ENCODE measurements around the gene ENTPD8.
"Not testable (repeated sequence)": the region's sequence is repeated elsewhere in the genome, so short reads cannot be mapped to it uniquely, and the experiment has no call there.

Gene ENTPD8

GRCh38 chr9:137458194-137459151 lies 17.3 kb upstream of the ENTPD8 start:
- peak in 50 of 56 donors; percentile 22 to 87 (median 62) for DNase-seq

GRCh38 chr9:137457406-137458193 lies 16.4 kb upstream of the ENTPD8 start:
- DNase-seq, result peak in 3 of 56 donors; percentile 11 to 47 (median 21)

GRCh38 chr9:137456864-137457405 lies 15.8 kb upstream of the ENTPD8 start:
- no peak for DNase-seq

GRCh38 chr9:137456061-137456863 lies 15.1 kb upstream of the ENTPD8 start:
- DNase-seq, result no peak

GRCh38 chr9:137455359-137455991 lies 14.3 kb upstream of the ENTPD8 start:
- no peak for DNase-seq

GRCh38 chr9:137454597-137455358 lies 13.6 kb upstream of the ENTPD8 start:
- no peak for DNase-seq

- DNase-seq, result peak in 7 of 56 donors; percentile 29 to 71 (median 59)
These were observed 13.0 kb upstream of the ENTPD8 start for GRCh38 chr9:137454145-137454596.

- DNase-seq, result peak in 14 of 56 donors; percentile 18 to 71 (median 47)
These were observed 12.5 kb upstream of the ENTPD8 start for GRCh38 chr9:137453643-137454081.

- DNase-seq, result no peak
These were observed 11.8 kb upstream of the ENTPD8 start for GRCh38 chr9:137452761-137453642.

GRCh38 chr9:137452006-137452760 lies 11.0 kb upstream of the ENTPD8 start:
- DNase-seq, result no peak

- DNase-seq, result not testable (repeated sequence)
These were observed 10.3 kb upstream of the ENTPD8 start for GRCh38 chr9:137451264-137452005.

GRCh38 chr9:137450539-137451222 lies 9.5 kb upstream of the ENTPD8 start:
- not testable (repeated sequence) for DNase-seq

- DNase-seq, result no peak
These were observed 8.9 kb upstream of the ENTPD8 start for GRCh38 chr9:137449931-137450538.

- no peak for DNase-seq
These were observed 8.1 kb upstream of the ENTPD8 start for GRCh38 chr9:137449081-137449844.

GRCh38 chr9:137448602-137448962 lies 7.4 kb upstream of the ENTPD8 start:
- no peak for DNase-seq
